OCI-M1 (cell line): ENCODE data around the gene MTLN.
"Not testable (repeated sequence)": the region's sequence is repeated elsewhere in the genome, so short reads cannot be mapped to it uniquely, and the experiment has no call there.

Source experiments
- DNase-seq: peaks from one replicate; lab custom pipeline; 2025; lab: John Stamatoyannopoulos, UW

The MTLN gene

GRCh38 chr2:110198016-110198415, 14.3 kb downstream of the MTLN start:
- DNase-seq = no peak

GRCh38 chr2:110197452-110197851, 14.9 kb downstream of the MTLN start:
- DNase-seq = no peak

GRCh38 chr2:110190169-110190568, 22.2 kb downstream of the MTLN start:
- not testable (repeated sequence) for DNase-seq

- no peak for DNase-seq
Observed at GRCh38 chr2:110182449-110182848, 29.9 kb downstream of the MTLN start.

GRCh38 chr2:110180036-110180435, 32.3 kb downstream of the MTLN start:
- no peak for DNase-seq

- DNase-seq = peak; percentile 2
Observed at GRCh38 chr2:110173523-110173922, 38.8 kb downstream of the MTLN start.

- DNase-seq = no peak
Observed at GRCh38 chr2:110172506-110172905, 39.8 kb downstream of the MTLN start.

GRCh38 chr2:110170102-110170501, 42.2 kb downstream of the MTLN start:
- no peak for DNase-seq

- no peak for DNase-seq
Observed at GRCh38 chr2:110167326-110168000, 44.9 kb downstream of the MTLN start.

- DNase-seq = no peak
Observed at GRCh38 chr2:110166266-110166665, 46.1 kb downstream of the MTLN start.
